WI38 (cell line): ENCODE results near the gene C22orf39.

ENCODE experiments used
- H3K4me3 ChIP-seq: 2 replicates; pipeline ENCODE4 v1.5.1; 2011; ENCODE audit warnings: low read depth, mild to moderate bottlenecking, control low read depth, low read length
- TF ChIP-seq, protein P1 (sequence below): IDR thresholded peaks from 2 replicates; pipeline ENCODE4 v1.5.1; 2012; ENCODE audit warnings: low read depth, mild to moderate bottlenecking, control low read depth, low read length

C22orf39 gene

DNA sequence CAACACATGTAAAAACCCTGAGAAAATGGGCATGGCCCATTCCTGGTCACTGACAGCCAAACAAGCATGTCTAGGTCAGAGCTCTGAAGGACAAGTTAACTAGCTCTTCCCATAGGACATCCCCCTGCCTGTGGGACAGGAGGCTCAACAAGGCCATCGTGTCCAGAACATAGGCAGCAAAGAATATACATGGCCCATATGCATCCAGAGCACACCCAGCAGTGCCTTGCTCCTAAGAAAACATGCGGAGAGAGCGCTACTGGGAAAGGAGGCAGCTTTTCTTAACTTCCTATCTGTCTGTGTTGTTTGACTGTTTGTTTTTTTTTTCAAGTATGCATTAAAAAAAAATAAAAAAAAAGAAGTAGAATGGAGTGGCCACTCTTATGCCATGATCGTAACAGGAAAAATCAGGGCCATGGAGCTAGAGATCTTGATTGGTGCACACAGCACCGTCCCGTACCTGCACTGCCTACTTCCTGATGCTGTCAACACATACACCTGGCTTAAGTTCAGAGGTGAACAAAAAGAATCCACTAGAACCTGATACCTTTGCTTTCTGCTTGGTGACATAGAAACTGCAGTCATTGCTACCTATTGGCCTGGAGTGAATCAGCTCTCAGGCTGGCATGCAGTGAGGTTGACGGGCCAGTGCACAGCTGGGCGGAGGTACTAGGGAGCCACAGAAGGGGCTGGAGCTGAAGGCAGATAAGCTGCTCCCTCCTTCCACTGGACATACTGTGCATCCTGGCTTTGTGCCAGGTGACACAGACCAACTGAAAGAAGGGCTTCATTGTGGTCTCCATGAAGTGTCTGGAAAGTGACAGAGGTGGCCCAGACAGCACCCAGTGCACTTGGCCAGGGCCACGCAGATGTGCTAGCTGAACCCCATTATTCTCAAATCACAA, 19.6 kb upstream of the C22orf39 start:
- H3K4me3 ChIP-seq, result no peak overlapping the region
- TF ChIP-seq, protein P1, sequence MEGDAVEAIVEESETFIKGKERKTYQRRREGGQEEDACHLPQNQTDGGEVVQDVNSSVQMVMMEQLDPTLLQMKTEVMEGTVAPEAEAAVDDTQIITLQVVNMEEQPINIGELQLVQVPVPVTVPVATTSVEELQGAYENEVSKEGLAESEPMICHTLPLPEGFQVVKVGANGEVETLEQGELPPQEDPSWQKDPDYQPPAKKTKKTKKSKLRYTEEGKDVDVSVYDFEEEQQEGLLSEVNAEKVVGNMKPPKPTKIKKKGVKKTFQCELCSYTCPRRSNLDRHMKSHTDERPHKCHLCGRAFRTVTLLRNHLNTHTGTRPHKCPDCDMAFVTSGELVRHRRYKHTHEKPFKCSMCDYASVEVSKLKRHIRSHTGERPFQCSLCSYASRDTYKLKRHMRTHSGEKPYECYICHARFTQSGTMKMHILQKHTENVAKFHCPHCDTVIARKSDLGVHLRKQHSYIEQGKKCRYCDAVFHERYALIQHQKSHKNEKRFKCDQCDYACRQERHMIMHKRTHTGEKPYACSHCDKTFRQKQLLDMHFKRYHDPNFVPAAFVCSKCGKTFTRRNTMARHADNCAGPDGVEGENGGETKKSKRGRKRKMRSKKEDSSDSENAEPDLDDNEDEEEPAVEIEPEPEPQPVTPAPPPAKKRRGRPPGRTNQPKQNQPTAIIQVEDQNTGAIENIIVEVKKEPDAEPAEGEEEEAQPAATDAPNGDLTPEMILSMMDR, result no peak

DNA sequence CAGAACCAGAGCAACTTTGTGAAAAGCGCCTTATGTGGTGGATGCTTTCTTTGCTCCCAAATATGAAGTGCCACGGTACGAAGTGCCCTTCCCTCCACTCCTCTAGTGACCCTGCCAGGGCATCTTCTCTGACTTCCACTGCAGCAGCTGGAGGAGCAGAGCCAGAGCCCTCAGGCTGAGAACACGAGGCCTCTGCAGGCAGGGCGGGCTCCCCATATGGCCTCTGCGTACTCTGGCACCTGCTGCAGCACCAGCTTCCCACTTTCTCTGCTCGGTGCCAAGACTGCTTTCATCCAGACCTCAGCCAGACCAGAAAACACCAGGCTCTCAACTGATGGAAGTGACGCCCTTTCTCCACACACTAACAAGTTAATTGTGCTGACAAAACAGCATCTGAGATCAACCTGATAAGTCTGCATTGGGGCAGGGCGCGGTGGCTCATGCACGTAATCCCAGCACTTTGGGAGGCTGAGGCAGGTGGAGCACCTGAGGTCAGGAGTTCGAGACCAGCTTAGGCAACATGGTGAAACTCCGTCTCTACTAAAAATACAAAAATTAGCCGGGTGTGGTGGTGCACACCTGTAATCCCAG, 18.7 kb upstream of the C22orf39 start:
- TF ChIP-seq, protein P1, result no peak
- no peak overlapping the region for H3K4me3 ChIP-seq

DNA sequence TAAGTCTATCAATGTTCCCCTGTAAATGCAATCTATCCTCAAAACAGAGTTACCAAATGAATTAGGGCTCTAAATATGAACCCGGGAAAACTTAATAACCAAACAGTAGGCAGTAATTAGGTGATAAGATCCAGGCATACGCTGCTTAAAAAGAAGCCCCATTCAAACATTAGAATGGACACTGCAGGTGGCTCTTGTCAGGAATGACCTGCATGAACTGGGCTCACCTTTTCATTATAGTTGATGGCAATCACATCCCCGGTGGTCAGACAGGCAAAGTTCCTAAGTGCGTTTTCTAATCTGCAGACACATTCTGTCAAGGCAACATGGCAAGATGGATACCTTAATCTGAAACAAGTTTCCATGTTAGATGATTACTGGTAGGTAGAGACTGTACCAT, 17.5 kb upstream of the C22orf39 start:
- TF ChIP-seq, protein P1, result no peak
- H3K4me3 ChIP-seq, result no peak overlapping the region

DNA sequence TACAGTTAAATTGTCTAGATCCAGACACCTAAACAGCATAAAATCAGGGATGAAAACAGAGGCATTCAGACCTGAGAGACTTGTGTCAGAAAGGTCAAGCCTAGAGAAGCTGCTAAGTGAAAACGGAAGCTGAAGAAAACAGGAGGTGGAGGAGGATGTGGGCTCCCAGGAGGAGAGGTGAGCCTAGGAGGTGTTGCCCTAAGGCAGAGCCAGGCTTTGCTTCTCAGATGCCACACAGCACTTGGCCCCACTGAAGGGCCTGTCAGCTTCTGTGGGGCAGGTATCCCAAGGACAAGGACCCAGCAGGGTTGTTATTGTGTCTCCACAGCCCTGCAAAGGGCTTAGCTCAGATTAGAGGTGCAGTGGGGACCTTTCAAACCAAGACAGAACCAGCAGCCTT, 17.0 kb upstream of the C22orf39 start:
- no peak overlapping the region for H3K4me3 ChIP-seq
- TF ChIP-seq, protein P1, result no peak

DNA sequence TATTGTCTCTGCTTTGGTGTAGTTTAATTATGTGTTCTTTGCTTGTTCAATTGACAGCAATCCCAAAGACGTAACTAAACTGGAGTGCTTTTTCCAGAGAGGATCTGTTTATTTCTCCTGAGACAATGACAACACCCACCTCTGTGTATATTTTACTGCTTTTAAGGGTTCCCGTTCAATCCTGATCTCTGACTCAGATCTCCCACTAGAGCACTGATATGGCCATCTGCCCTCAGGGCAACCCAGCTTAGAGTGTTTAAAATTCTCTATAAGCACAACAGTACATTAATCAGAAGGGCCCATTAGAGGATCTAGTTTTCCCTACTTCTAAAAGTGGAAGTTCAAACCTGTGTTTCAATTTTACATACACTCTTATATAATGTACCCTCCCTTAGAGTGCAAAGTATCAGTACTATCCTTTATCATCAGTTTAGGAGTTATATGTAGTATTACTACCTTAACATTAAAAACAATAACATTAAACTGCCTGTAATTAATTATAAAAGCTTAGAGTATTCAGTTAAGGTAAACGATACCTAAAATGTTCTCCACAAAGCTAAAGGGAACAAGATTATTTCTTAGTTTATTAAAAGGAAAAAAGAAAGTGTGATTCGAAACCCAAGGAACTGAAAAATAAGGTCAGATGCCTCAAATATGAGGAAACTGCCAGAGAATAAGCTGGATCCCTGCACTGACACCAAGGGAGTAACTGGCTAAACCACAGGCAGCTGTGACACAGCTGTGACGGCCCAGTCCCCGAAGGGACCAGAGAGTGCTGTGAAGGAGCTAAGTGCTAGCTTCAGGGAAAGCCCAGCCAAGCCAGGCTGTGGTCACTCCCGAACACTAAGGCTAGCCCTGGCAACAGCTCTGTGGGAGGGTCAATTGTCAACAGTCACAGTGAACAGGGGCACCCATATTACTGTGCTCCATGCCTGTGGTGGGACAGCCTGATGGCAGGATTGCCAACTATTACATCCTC, 16.3 kb upstream of the C22orf39 start:
- TF ChIP-seq, protein P1, result no peak
- H3K4me3 ChIP-seq, result no peak overlapping the region

DNA sequence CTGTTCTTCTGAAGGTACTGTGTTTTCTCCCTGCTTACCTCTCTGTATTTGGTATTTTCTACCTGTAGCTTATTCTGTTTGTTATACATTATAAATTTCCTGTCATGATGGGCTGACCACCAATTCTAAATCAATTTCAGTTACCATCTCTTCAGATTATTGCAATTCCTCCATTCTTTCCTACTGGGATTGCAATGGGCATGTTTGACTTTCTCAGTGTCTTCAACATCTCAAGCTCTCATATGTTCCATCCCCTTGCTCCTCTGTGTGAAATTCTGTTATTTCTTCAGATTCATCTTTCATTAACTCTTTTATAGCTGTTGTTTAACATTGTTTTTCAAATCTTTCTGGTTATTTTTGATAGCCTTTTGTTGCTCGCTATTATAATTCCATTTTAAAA, 15.5 kb upstream of the C22orf39 start:
- no peak overlapping the region for H3K4me3 ChIP-seq
- TF ChIP-seq, protein P1, result no peak
